ENCODE results near the gene ING4. TPM values are rescaled to one million over a fixed set of nuclear protein-coding genes. Genes with fewer than 3 reads are reported as not detected.

Gene ING4
- total RNA-seq, 1 donor from 2014 or later, result 135 TPM

GRCh38 chr12:6699259-6699988 is 36.5 kb upstream of the ING4 start:
- Mint-ChIP-seq H3K27ac (peak overlapping the region; percentile 91), H3K36me3 (peaks cover 10% of the 10 kb centered on the region), H3K4me1 (peaks cover 32% of the 10 kb centered on the region), H3K4me3 (peak overlapping the region; percentile 88), H3K9me3 (no peaks in the 10 kb centered on the region), H3K27me3 (ENCODE audit: insufficient read depth, low read depth) (peaks cover 25% of the 10 kb centered on the region)
- Histone ChIP-seq H2AFZ (replicated peaks) (peak overlapping the region; percentile 93), H3K36me3 (no peaks in the 10 kb centered on the region), H3K27ac (no peak overlapping the region), H3K79me2 (ENCODE audit: low read depth) (peaks cover 19% of the 10 kb centered on the region), H3K9me3 (ENCODE audit: low read depth) (no peaks in the 10 kb centered on the region), H4K20me1 (ENCODE audit: low read depth) (no peaks in the 10 kb centered on the region), H3F3A (ENCODE audit: low read depth) (peaks cover 49% of the 10 kb centered on the region), H3K27me3 (peaks cover 17% of the 10 kb centered on the region), H3K9ac (peak overlapping the region; percentile 50), H3K4me1 (peaks cover 20% of the 10 kb centered on the region), H3K4me3 (peak overlapping the region; percentile 96), H3K4me2 (peak overlapping the region; percentile 91)
- no peak for DNase-seq (ENCODE audit: low spot score)
- no peak for TF ChIP-seq EZH2 (IDR thresholded peaks at IDR 0.05)
- TF ChIP-seq CTCF (IDR thresholded peaks at IDR 0.05), result no peak
- TF ChIP-seq EZH2phosphoT487 (IDR thresholded peaks at IDR 0.05), result no peak

DNA sequence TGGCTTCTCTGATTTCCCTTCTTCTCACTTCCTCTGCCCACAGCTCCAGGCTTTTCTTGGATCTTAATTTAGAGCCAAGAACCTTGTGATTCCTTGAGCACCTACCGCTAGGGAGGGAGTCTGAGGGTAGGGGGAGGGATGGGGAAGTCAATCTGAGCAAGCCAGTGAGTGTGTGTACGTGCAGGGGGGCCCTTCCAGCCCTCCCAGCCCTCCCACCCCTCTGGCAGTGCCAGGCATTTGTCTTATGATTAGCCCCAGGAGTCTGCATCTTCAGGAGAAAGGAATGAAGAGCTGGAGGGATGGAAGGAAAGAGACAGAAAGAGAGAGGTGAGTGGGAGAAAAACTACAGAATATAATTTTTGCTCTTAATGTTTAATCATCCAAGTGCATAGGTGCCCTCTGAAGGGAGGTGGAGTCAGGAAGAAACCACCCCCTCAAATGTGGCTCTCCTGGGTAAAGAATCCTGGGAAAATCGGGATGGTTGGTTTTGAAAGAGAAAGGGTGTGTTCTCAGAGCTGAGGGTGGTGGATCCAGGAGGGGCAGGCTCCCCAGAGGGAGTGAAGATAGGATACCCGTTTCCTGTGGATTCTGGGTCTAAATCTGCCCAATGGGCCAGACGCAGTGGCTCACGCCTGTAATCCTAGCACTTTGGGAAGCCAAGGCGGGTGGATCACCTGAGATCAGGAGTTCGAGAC is 35.6 kb upstream of the ING4 start:
- Mint-ChIP-seq H3K9me3 (no peaks in the 10 kb centered on the region), H3K4me1 (peaks cover 32% of the 10 kb centered on the region), H3K36me3 (peaks cover 10% of the 10 kb centered on the region), H3K27ac (peak overlapping the region; percentile 85), H3K27me3 (ENCODE audit: insufficient read depth, low read depth) (peaks cover 25% of the 10 kb centered on the region), H3K4me3 (peak overlapping the region; percentile 88)
- Histone ChIP-seq H3F3A (ENCODE audit: low read depth) (peaks cover 41% of the 10 kb centered on the region), H3K4me3 (no peak overlapping the region), H3K36me3 (no peaks in the 10 kb centered on the region), H2AFZ (replicated peaks) (no peak overlapping the region), H3K79me2 (ENCODE audit: low read depth) (peaks cover 19% of the 10 kb centered on the region), H4K20me1 (ENCODE audit: low read depth) (no peaks in the 10 kb centered on the region), H3K9me3 (ENCODE audit: low read depth) (no peaks in the 10 kb centered on the region), H3K27ac (no peak overlapping the region), H3K27me3 (peaks cover 17% of the 10 kb centered on the region), H3K9ac (no peak overlapping the region), H3K4me1 (peaks cover 17% of the 10 kb centered on the region), H3K4me2 (peak overlapping the region; percentile 91)
- TF ChIP-seq CTCF (IDR thresholded peaks at IDR 0.05), result no peak
- DNase-seq (ENCODE audit: low spot score), result no peak

DNA sequence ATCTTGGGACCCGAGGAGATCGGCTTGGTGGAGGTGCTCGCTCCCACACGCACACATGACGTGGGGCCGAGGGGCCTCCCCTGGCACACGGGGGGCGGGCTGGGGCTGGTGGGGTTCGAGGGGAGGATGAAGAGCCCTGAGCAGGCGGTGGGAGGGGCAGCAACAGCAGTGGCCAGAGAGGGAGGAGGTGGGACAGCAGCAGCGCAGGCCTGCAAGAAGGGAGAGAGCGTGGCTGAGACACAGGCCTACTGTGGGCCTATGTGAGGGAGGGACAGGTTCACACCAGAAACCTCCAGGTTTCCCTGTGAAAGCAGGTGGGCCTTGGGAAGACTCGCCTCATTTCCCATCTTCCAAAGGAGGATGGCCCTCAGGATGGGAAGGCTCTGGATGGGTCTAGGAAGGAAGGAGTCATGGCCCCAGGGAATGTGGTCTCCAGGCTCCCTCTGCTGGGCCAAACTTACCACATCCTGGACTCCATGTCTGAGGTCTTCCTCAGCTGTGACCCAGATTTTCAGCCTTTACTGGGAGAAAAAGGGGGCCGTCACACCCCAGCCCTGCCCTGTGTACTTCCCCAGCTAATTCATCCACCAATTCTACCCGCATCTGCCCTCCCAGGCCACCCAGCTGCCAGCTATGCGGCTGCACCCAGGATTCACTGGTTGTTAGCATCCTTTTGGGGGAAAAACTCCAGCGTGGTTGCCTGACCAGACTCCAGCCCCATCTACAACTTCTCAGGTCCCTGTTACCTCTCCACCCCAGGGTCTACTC is 34.8 kb upstream of the ING4 start:
- Histone ChIP-seq H4K20me1 (ENCODE audit: low read depth) (no peaks in the 10 kb centered on the region), H2AFZ (replicated peaks) (no peak overlapping the region), H3K27me3 (peaks cover 17% of the 10 kb centered on the region), H3K4me3 (no peak overlapping the region), H3K79me2 (ENCODE audit: low read depth) (peaks cover 19% of the 10 kb centered on the region), H3K4me2 (peak overlapping the region; percentile 91), H3K9ac (no peak overlapping the region), H3F3A (ENCODE audit: low read depth) (peaks cover 34% of the 10 kb centered on the region), H3K36me3 (no peaks in the 10 kb centered on the region), H3K27ac (no peak overlapping the region), H3K4me1 (peaks cover 13% of the 10 kb centered on the region), H3K9me3 (ENCODE audit: low read depth) (no peaks in the 10 kb centered on the region)
- Mint-ChIP-seq H3K4me3 (peak overlapping the region; percentile 57), H3K27me3 (ENCODE audit: insufficient read depth, low read depth) (peaks cover 21% of the 10 kb centered on the region), H3K9me3 (no peaks in the 10 kb centered on the region), H3K27ac (peak overlapping the region; percentile 85), H3K36me3 (peaks cover 10% of the 10 kb centered on the region), H3K4me1 (peaks cover 35% of the 10 kb centered on the region)
- peak; percentile 72 for DNase-seq (ENCODE audit: low spot score)
- TF ChIP-seq CTCF (IDR thresholded peaks at IDR 0.05) (peak; percentile 58), EZH2phosphoT487 (IDR thresholded peaks at IDR 0.05) (no peak), EZH2 (IDR thresholded peaks at IDR 0.05) (no peak)

Measured in neural progenitor cell (in vitro differentiated cells).